Astrocyte of the cerebellum (primary cell): ENCODE results near the gene RNF40.
"Not testable (repeated sequence)": the region's sequence is repeated elsewhere in the genome, so short reads cannot be mapped to it uniquely, and the experiment has no call there.

Source experiments
- DNase-seq: peaks from one replicate; pipeline ENCODE4 v3.0.0-alpha.2; 2011; ENCODE audit warnings: low read depth
- H3K4me3 ChIP-seq: 2 replicates; pipeline ENCODE4 v1.5.1; 2011; ENCODE audit warnings: mild to moderate bottlenecking, low read depth, low read length, moderate library complexity
- in situ Hi-C: cut with HindIII; loops from 2 replicates; pipeline ENCODE4 v1.10.0; 2017; ENCODE audit warnings: low sequenced_read_pairs
- TF ChIP-seq, protein P1 (sequence below): IDR thresholded peaks from 2 replicates; pipeline ENCODE4 v1.5.1; 2012; ENCODE audit warnings: low read length, low read depth, moderate library complexity, mild to moderate bottlenecking; ENCODE audit errors: missing control alignments

Gene RNF40

GRCh38 chr16:30794634-30795033 is 32.5 kb downstream of the RNF40 start:
- TF ChIP-seq, protein P1, sequence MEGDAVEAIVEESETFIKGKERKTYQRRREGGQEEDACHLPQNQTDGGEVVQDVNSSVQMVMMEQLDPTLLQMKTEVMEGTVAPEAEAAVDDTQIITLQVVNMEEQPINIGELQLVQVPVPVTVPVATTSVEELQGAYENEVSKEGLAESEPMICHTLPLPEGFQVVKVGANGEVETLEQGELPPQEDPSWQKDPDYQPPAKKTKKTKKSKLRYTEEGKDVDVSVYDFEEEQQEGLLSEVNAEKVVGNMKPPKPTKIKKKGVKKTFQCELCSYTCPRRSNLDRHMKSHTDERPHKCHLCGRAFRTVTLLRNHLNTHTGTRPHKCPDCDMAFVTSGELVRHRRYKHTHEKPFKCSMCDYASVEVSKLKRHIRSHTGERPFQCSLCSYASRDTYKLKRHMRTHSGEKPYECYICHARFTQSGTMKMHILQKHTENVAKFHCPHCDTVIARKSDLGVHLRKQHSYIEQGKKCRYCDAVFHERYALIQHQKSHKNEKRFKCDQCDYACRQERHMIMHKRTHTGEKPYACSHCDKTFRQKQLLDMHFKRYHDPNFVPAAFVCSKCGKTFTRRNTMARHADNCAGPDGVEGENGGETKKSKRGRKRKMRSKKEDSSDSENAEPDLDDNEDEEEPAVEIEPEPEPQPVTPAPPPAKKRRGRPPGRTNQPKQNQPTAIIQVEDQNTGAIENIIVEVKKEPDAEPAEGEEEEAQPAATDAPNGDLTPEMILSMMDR: no peak
- no peak overlapping the region for H3K4me3 ChIP-seq
- DNase-seq: no peak
- in situ Hi-C loops: no loop called here

DNA sequence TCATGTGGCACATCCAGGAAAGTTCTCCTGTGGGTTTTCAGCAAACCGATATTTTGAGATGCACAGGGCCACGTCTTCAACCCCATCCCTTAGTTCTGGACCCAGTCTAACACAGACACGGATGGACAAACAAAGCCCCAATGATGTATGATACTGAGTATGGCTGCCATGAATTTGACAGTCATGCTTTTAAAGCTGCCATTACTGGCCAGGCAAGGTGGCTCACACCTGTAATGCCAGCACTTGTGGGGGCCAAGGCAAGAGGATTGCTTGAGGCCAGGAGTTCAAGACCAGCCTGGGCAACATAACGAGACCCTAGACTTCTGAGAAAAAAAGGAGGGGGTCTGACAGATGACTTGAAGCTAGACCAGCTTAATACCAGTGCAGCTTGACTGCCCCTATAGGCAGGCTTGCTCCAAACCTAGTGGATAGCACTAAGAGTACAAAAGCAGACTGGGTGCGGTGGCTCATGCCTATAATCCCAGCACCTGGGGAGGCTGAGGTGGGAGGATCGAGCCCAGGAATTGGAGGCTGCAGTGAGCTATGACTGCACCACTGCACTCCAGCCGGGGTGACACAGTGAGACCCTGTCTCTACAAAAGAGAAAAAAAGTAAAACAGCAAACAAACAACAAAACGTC is 35.7 kb downstream of the RNF40 start:
- H3K4me3 ChIP-seq: no peak overlapping the region
- TF ChIP-seq, protein P1: peak; percentile 33
- no peak for DNase-seq
- in situ Hi-C loops: no loop called here

DNA sequence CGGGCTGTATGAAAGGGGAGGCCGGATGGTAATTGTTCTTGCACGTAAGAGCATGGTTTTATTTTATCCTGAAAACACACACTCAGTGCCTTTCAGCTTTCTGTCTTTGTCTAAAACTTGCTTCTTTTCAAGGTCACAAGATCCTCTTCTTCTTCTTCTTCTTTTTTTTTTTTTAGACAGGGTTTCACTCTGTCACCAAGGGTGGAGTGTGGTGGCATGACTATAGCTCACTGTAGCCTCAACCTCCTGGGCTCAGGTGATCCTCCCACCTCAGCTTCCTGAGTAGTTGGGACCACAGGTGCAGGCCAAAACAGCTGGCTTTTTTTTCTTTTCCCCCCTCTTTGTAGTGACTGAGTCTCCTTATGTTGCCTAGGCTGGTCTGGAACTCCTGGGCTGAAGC is 40.8 kb downstream of the RNF40 start:
- DNase-seq: no peak
- TF ChIP-seq, protein P1: no peak
- H3K4me3 ChIP-seq: no peak overlapping the region
- in situ Hi-C loops: no loop called here

GRCh38 chr16:30805056-30805369 is 42.9 kb downstream of the RNF40 start:
- DNase-seq: no peak

DNA sequence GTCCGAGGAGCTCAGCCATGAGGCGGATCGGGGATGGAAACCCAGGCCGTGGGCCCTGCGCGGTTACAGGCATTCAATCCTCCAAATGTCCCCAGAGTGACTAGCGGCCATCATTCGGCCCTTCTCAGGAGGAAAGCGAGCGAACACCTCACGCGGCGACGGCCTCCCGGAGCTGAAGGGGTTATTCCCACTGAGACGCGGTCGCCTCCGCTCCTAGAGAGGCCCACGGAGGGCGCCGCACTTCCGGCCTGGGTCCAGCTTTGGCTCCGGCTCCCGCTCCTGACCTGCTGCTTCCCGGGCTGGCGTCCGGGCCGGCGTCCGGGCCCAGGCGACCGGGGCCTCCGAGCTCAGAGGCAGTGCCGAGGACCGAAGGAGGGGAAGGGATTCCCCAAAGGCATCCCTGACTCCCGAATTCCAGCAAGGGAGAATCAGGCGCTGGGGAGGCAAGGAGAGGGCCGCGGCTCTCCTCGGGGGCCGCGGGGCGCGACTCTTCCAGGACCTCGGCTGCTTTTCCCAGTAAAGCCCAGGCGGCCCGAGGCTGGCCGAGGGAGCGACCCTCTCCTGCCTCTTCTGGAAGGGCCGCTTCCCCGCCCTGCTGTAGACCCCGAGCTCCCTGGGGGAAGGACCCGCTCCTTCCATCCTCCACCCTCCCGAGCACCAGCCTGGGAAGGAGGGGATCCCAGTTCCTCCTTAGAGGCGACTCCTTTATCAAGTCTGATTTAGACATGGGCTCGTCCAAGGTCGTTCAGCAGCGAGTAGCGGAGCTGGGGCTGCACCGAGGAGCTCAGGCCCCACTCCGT is 43.4 kb downstream of the RNF40 start:
- TF ChIP-seq, protein P1: no peak
- no peak for DNase-seq

More at GRCh38 chr16:30805056-30805369, 42.9 kb downstream of the RNF40 start:
- in situ Hi-C loops: no loop called here
- TF ChIP-seq, protein P1: no peak
- peak overlapping the region; percentile 72 for H3K4me3 ChIP-seq

DNA sequence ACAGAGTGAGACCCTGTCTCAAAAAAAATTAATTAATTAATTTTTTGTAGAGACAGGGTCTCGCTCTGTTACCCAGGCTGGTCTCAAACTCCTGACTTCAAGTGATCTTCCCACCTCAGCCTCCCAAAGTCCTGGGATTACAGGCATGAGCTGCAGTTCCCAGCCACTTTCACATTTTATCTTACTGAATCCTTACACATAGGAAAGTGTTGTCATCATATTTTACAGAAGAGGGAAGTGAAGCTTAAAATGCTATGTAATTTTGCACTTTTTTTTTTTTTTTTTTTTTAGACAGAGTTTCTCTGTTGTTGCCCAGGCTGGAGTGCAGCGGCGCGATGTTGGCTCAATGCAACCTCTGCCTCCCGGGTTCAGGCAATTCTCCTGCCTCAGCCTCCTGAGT is 46.0 kb downstream of the RNF40 start:
- in situ Hi-C loops: no loop called here
- DNase-seq: no peak
- TF ChIP-seq, protein P1: no peak
- no peak overlapping the region for H3K4me3 ChIP-seq

More for the DNA sequence above, 43.4 kb downstream of the RNF40 start:
- in situ Hi-C loops: no loop called here
- H3K4me3 ChIP-seq: peak overlapping the region; percentile 72

DNA sequence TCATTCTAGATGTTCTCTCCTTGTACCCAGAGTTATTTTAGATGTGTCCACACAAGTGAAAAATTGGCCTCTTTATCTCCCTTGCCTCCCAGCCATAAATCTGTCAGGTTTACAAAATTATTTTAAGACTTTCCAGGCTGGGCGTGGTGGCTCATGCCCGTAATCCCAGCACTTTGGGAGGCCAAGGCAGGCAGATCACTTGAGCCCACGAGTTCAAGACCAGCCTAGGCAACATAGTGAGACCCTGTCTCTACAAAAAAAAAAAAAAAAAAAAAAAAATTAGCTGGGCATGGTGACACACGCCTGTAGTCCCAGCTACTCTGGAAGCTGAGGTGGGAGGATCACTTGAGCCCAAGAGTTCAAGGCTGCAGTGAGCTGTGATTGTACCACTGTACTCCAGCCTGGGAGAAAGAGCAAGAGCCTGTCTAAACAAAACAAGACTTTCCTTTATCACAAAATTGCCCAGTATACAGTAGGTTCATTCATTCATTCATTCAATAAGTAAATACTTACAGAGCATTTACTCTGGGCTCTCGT is 46.8 kb downstream of the RNF40 start:
- DNase-seq, in situ Hi-C loops: not testable (repeated sequence)

DNA sequence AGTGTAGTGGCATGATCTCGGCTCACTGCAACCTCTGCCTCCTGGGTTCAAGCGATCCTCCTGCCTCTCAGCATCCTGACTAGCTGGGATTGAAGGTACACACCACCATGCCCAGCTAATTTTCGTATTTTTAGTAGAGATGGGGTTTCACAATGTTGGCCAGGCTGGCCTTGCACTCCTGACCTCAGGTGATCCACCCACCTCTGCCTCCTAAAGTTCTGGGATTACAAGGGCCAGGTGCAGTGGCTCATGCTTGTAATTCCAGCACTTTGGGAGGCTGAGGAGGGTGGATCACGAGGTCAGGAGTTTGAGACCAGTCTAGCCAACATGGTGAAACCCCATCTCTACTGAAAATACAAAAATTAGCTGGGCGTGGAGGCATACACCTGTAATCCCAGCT is 47.6 kb downstream of the RNF40 start:
- in situ Hi-C loops, H3K4me3 ChIP-seq, DNase-seq: not testable (repeated sequence)

More for the DNA sequence above, 46.8 kb downstream of the RNF40 start:
- not testable (repeated sequence) for H3K4me3 ChIP-seq
